A549 (cell line): Measurements from ENCODE around the gene ADD2. TPM values are rescaled to one million over a fixed set of nuclear protein-coding genes. Genes with fewer than 3 reads are reported as not detected.
A peak's percentile ranks its signal among the peaks of the same experiment; 100 is the strongest.

Experiments
- ATAC-seq, 2 experiments: fragments of 200-7000 bp in 1 of 2; fragments of >200 bp in 1 of 2; cut with Nextera tagmentation in 1 of 2; cut with Tn5 transposase in 1 of 2; 3 replicates each; pipeline versions ENCODE4 v1.8.0 to v1.9.1; 2018 to 2020; ENCODE audit warnings: mild to moderate bottlenecking in 1 of 2, moderate library complexity in 1 of 2
- CTCF ChIA-PET: fragments of 300-600 bp; sonication (Branson Sonifier 250); formaldehyde crosslinking; extraction: SDS; loops from one replicate; lab custom pipeline; 2021; ENCODE audit warnings: antibody characterized with exemption, inconsistent platforms; lab: Yijun Ruan, JAX
- POLR2A ChIA-PET: fragments of 350-600 bp; formaldehyde crosslinking; extraction: SDS; loops from one replicate; lab custom pipeline; 2021; ENCODE audit warnings: antibody characterized with exemption, inconsistent platforms; lab: Yijun Ruan, JAX
- DNase-seq, 2 experiments: peaks; one replicate each; pipeline versions ENCODE4 v3.0.0 to v3.0.0-alpha.2; 2011 to 2016; ENCODE audit warnings: low read depth in 1 of 2, low spot score in 1 of 2
- FAIRE-seq: peaks from 2 replicates; lab custom pipeline; 2011; peaks lifted over from hg19 to GRCh38; lab: Jason Lieb, UNC
- H3K27ac ChIP-seq, 2 experiments: fragments of >200 bp; sonication (Bioruptor Twin); formaldehyde crosslinking; 3 replicates each; pipeline ENCODE4 v1.5.1; 2016 to 2017
- H3K4me1 ChIP-seq: fragments of >200 bp; sonication (Bioruptor Twin); formaldehyde crosslinking; 3 replicates; pipeline ENCODE4 v1.6.1; 2016
- H3K4me2 ChIP-seq: fragments of >200 bp; sonication (Bioruptor Twin); formaldehyde crosslinking; 3 replicates; pipeline ENCODE4 v1.6.1; 2016
- H3K4me3 ChIP-seq: fragments of >200 bp; sonication (Bioruptor Twin); formaldehyde crosslinking; 3 replicates; pipeline ENCODE4 v1.5.1; 2016
- H3K9me3 ChIP-seq: fragments of >200 bp; sonication (Bioruptor Twin); formaldehyde crosslinking; 3 replicates; pipeline ENCODE4 v1.6.1; 2016
- CHD4 ChIP-seq: fragments of 200-600 bp; sonication (generic); IDR thresholded peaks from 2 replicates; pipeline ENCODE4 v1.6.1; 2016; ENCODE audit warnings: antibody characterized with exemption, mild to moderate bottlenecking, borderline replicate concordance
- EHF ChIP-seq: fragments of 250-450 bp; sonication (Bioruptor Pico); IDR thresholded peaks from 2 replicates; pipeline ENCODE4 v1.5.0; 2020; ENCODE audit warnings: mild to moderate bottlenecking
- EP300 ChIP-seq, 2 experiments: fragments of >200 bp; sonication (Bioruptor Twin); formaldehyde crosslinking; IDR thresholded peaks; 2 replicates in 1 of 2; 3 replicates in 1 of 2; pipeline ENCODE4 v1.6.1; 2016 to 2017
- FOSL2 ChIP-seq, 2 experiments: fragments of 450-650 bp in 1 of 2; fragments of >200 bp in 1 of 2; sonication (Bioruptor Twin) in 1 of 2; formaldehyde crosslinking; IDR thresholded peaks; 2 replicates each; pipeline versions ENCODE4 v1.5.0 to v1.6.1; 2016 to 2020; ENCODE audit warnings: mild to moderate bottlenecking in 1 of 2, moderate library complexity in 1 of 2
- FOXS1 ChIP-seq: fragments of 250-450 bp; sonication (Bioruptor Pico); IDR thresholded peaks from 2 replicates; pipeline ENCODE4 v1.5.0; 2020; ENCODE audit warnings: mild to moderate bottlenecking, moderate library complexity
- GATA3 ChIP-seq: IDR thresholded peaks from 2 replicates; pipeline ENCODE4 v1.6.1; 2012; ENCODE audit warnings: borderline replicate concordance
- JUNB ChIP-seq: fragments of >200 bp; sonication (Bioruptor Twin); formaldehyde crosslinking; IDR thresholded peaks from 2 replicates; pipeline ENCODE4 v1.6.1; 2016
- KDM1A ChIP-seq: fragments of 200-600 bp; sonication (generic); IDR thresholded peaks from 2 replicates; pipeline ENCODE4 v1.6.1; 2016; ENCODE audit warnings: low read depth, mild to moderate bottlenecking
- MAFK ChIP-seq: fragments of 450-650 bp; IDR thresholded peaks from 2 replicates; pipeline ENCODE4 v1.6.1; 2014; ENCODE audit not compliant: partially characterized antibody
- WGBS: methylation state at CpG from one replicate; pipeline ENCODE4 v1.1.6; 2017; ENCODE audit errors: missing lambda C conversion rate; 5-methylcytosine and 5-hydroxymethylcytosine counted together
- polyA plus RNA-seq, 4 experiments: library from polyadenylated mRNA; depleted of rRNA in 3 of 4; stranded (reverse); fragments of >200 nt; fragmentation: RNase III in 1 of 4; extraction: RNeasy Plus Mini Kit Qiagen cat#74134 plus additional on column Dnase treatment in 1 of 4; gene quantifications; 2 replicates in 3 of 4; 3 replicates in 1 of 4; pipeline ENCODE4 v1.2.3, GENCODE V29; 2011 to 2017
- small RNA-seq, 6 experiments: library from RNA; depleted of rRNA; stranded (forward); fragments of <200 nt; gene quantifications; one replicate each; pipeline ENCODE3, GENCODE V24; 2012
- TF ChIP-seq, protein P1 (sequence below): fragments of >200 bp; sonication (Bioruptor Twin); formaldehyde crosslinking; IDR thresholded peaks from 3 replicates; pipeline ENCODE4 v1.5.1; 2016
- TF ChIP-seq, protein P2 (sequence below): fragments of >200 bp; sonication (Bioruptor Twin); formaldehyde crosslinking; IDR thresholded peaks from 3 replicates; pipeline ENCODE4 v1.6.1; 2016
- TF ChIP-seq, protein P3 (sequence below): fragments of 250-450 bp; sonication (Bioruptor Pico); IDR thresholded peaks from 2 replicates; pipeline ENCODE4 v1.5.0; 2021; ENCODE audit warnings: mild to moderate bottlenecking, moderate library complexity, borderline replicate concordance
- TF ChIP-seq, protein P4 (sequence below): IDR thresholded peaks from 2 replicates; pipeline ENCODE4 v1.6.1; 2012

The ADD2 gene
- polyA plus RNA-seq, 2 of the 4 experiments (the other 2 are of a cell fraction): 18.0 to 25.5 TPM

DNA sequence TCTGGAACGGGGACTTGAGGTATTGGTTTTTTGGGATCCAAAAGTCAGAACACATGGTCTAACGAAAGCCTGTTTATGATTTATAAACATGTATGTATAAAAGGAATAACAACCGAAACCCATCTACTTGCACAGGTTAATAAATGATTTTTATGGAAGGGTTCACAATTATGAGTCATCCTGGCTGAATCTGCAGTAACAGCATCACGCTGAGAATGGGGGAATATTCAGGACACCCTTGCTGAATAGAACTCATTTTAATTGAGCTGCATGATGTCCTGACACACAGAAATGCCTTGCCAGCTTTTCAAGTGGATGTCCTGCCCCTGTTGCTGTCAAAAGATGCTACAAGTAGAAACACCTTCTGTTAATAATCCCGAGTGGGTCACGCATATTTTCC is 159.6 kb downstream of the ADD2 start:
- ChIA-PET POLR2A (no interaction called here), CTCF (interaction anchor here (0.8 to 8.4 kb wide), 7 partner anchors 10 to 304 kb away, joined by 3 to 63 read pairs (median 4); no protein-coding TSS in a partner anchor)
- H3K4me3 ChIP-seq: no peak overlapping the region
- FAIRE-seq: no peak
- WGBS: 39% methylated on average over 6 of the region's 6 CpGs
- H3K9me3 ChIP-seq: no peaks in the 10 kb centered on the region
- no peak for TF ChIP-seq MAFK
- TF ChIP-seq FOSL2 (IDR thresholded peaks at IDR 0.05): no peak
- TF ChIP-seq FOSL2 (CRISPR knock-in tag; IDR thresholded peaks at IDR 0.05): peak; percentile 62; the same call in 1 of the 2 replicates
- ATAC-seq: peak in 1 of 2 experiments; percentile 37; a peak in 1 of 6 replicates
- H3K4me1 ChIP-seq: peaks cover 10% of the 10 kb centered on the region
- H3K27ac ChIP-seq: 0 out of 6 replicates have a peak overlapping the region, but pooled peaks of 1 of the 2 experiments have one; percentile 16
- H3K4me2 ChIP-seq: peak overlapping the region; percentile 9; the same call in 2 of the 3 replicates
- DNase-seq: peak in 1 of 2 experiments; percentile 36

DNA sequence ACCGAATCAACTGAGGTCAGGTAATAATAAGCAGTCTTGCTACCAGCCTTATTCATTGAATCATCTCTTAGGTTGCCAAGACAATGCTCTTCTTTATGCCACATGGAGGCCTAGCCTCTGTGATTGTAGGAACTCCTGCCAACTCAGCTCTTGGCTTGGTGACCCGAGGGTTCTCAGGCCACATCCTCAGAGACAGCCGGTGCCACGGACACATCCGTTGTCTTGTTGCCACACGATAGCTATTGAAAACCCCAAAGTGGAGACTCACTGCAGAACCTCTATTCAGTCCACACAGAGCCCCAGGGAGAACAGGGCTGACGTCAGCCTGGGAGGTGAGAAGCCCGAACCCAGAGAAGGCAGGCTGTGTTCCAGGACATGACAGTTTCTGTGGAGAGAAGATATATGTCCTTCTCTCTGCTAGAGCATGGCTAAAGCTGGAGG is 160.9 kb downstream of the ADD2 start:
- no peak for FAIRE-seq
- TF ChIP-seq EHF (CRISPR knock-in tag): no peak
- TF ChIP-seq, protein P1, sequence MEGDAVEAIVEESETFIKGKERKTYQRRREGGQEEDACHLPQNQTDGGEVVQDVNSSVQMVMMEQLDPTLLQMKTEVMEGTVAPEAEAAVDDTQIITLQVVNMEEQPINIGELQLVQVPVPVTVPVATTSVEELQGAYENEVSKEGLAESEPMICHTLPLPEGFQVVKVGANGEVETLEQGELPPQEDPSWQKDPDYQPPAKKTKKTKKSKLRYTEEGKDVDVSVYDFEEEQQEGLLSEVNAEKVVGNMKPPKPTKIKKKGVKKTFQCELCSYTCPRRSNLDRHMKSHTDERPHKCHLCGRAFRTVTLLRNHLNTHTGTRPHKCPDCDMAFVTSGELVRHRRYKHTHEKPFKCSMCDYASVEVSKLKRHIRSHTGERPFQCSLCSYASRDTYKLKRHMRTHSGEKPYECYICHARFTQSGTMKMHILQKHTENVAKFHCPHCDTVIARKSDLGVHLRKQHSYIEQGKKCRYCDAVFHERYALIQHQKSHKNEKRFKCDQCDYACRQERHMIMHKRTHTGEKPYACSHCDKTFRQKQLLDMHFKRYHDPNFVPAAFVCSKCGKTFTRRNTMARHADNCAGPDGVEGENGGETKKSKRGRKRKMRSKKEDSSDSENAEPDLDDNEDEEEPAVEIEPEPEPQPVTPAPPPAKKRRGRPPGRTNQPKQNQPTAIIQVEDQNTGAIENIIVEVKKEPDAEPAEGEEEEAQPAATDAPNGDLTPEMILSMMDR: no peak
- TF ChIP-seq, protein P2, sequence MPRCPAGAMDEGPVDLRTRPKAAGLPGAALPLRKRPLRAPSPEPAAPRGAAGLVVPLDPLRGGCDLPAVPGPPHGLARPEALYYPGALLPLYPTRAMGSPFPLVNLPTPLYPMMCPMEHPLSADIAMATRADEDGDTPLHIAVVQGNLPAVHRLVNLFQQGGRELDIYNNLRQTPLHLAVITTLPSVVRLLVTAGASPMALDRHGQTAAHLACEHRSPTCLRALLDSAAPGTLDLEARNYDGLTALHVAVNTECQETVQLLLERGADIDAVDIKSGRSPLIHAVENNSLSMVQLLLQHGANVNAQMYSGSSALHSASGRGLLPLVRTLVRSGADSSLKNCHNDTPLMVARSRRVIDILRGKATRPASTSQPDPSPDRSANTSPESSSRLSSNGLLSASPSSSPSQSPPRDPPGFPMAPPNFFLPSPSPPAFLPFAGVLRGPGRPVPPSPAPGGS: no peak
- no peak for TF ChIP-seq EP300 (IDR thresholded peaks at IDR 0.05)
- TF ChIP-seq JUNB: no peak
- TF ChIP-seq, protein P3, sequence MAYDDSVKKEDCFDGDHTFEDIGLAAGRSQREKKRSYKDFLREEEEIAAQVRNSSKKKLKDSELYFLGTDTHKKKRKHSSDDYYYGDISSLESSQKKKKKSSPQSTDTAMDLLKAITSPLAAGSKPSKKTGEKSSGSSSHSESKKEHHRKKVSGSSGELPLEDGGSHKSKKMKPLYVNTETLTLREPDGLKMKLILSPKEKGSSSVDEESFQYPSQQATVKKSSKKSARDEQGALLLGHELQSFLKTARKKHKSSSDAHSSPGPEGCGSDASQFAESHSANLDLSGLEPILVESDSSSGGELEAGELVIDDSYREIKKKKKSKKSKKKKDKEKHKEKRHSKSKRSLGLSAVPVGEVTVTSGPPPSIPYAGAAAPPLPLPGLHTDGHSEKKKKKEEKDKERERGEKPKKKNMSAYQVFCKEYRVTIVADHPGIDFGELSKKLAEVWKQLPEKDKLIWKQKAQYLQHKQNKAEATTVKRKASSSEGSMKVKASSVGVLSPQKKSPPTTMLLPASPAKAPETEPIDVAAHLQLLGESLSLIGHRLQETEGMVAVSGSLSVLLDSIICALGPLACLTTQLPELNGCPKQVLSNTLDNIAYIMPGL (CRISPR knock-in tag): no peak
- no peak for TF ChIP-seq KDM1A
- no peak for TF ChIP-seq CHD4
- no peak for TF ChIP-seq MAFK
- TF ChIP-seq GATA3: no peak
- TF ChIP-seq, protein P4, sequence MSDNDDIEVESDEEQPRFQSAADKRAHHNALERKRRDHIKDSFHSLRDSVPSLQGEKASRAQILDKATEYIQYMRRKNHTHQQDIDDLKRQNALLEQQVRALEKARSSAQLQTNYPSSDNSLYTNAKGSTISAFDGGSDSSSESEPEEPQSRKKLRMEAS: no peak
- no peak for TF ChIP-seq FOXS1 (CRISPR knock-in tag)
- TF ChIP-seq, all 56 proteins: peak for 0
- ChIA-PET CTCF (interaction anchor here (1.2 to 8.4 kb wide), 5 partner anchors 11 to 303 kb away, joined by 4 to 63 read pairs (median 6); no protein-coding TSS in a partner anchor), POLR2A (no interaction called here)
- DNase-seq: no peak
- H3K9me3 ChIP-seq: no peaks in the 10 kb centered on the region
- H3K4me3 ChIP-seq: no peak overlapping the region
- peaks cover 10% of the 10 kb centered on the region for H3K4me1 ChIP-seq
- no peak for ATAC-seq
- no peak overlapping the region for H3K4me2 ChIP-seq
- WGBS: 81% methylated on average over 8 of the region's 8 CpGs
- no peak overlapping the region for H3K27ac ChIP-seq

Small RNAs within 50 kb of the gene (small RNA-seq; reads per million reads assigned to genes)
- 0 reads per million in 6 experiments for gene HMGN2P21

Other genes with a start within 250 kb of the ADD2 start
- 3.5 and 3.6 TPM in 2 replicates for gene TGFA, start 214.4 kb downstream of the ADD2 start, polyA plus RNA-seq (2011; rRNA removed)
- gene TGFA, start 214.4 kb downstream of the ADD2 start, polyA plus RNA-seq (2017; fragmentation: RNase III; extraction: RNeasy Plus Mini Kit Qiagen cat#74134 plus additional on column Dnase treatment): 5.2 to 7.1 TPM (median 5.3 TPM) in 3 replicates
- gene FIGLA, start 22.4 kb upstream of the ADD2 start, polyA plus RNA-seq (2011; rRNA removed): not detected in 2 replicates
- not detected in 3 replicates for gene FIGLA, start 22.4 kb upstream of the ADD2 start, polyA plus RNA-seq (2017; fragmentation: RNase III; extraction: RNeasy Plus Mini Kit Qiagen cat#74134 plus additional on column Dnase treatment)
- gene CLEC4F, start 52.4 kb upstream of the ADD2 start, polyA plus RNA-seq (2011; rRNA removed): not detected in 2 replicates
- gene CLEC4F, start 52.4 kb upstream of the ADD2 start, polyA plus RNA-seq (2017; fragmentation: RNase III; extraction: RNeasy Plus Mini Kit Qiagen cat#74134 plus additional on column Dnase treatment): not detected in 3 replicates
- 0.05 TPM in 1 of 2 replicates, not detected in the other for gene CD207, start 67.6 kb upstream of the ADD2 start, polyA plus RNA-seq (2011; rRNA removed)
- 0.04 TPM in 1 of 3 replicates, not detected in the others for gene CD207, start 67.6 kb upstream of the ADD2 start, polyA plus RNA-seq (2017; fragmentation: RNase III; extraction: RNeasy Plus Mini Kit Qiagen cat#74134 plus additional on column Dnase treatment)
- 1.6 and 1.8 TPM in 2 replicates for gene VAX2, start 132.4 kb upstream of the ADD2 start, polyA plus RNA-seq (2011; rRNA removed)
- 2.1 to 3.6 TPM (median 3.3 TPM) in 3 replicates for gene VAX2, start 132.4 kb upstream of the ADD2 start, polyA plus RNA-seq (2017; fragmentation: RNase III; extraction: RNeasy Plus Mini Kit Qiagen cat#74134 plus additional on column Dnase treatment)
- gene ATP6V1B1, start 167.7 kb upstream of the ADD2 start, polyA plus RNA-seq (2011; rRNA removed): 1.9 and 3.2 TPM in 2 replicates
- 2.5 to 2.8 TPM (median 2.7 TPM) in 3 replicates for gene ATP6V1B1, start 167.7 kb upstream of the ADD2 start, polyA plus RNA-seq (2017; fragmentation: RNase III; extraction: RNeasy Plus Mini Kit Qiagen cat#74134 plus additional on column Dnase treatment)
- not detected in 2 replicates for gene ANKRD53, start 210.4 kb upstream of the ADD2 start, polyA plus RNA-seq (2011; rRNA removed)
- gene ANKRD53, start 210.4 kb upstream of the ADD2 start, polyA plus RNA-seq (2017; fragmentation: RNase III; extraction: RNeasy Plus Mini Kit Qiagen cat#74134 plus additional on column Dnase treatment): not detected in 3 replicates
- 87.1 and 109 TPM in 2 replicates for gene TEX261, start 226.7 kb upstream of the ADD2 start, polyA plus RNA-seq (2011; rRNA removed)
- 71.3 to 76.3 TPM (median 73.6 TPM) in 3 replicates for gene TEX261, start 226.7 kb upstream of the ADD2 start, polyA plus RNA-seq (2017; fragmentation: RNase III; extraction: RNeasy Plus Mini Kit Qiagen cat#74134 plus additional on column Dnase treatment)